ENCODE measurements around the gene SMTN.

Gene SMTN

DNA sequence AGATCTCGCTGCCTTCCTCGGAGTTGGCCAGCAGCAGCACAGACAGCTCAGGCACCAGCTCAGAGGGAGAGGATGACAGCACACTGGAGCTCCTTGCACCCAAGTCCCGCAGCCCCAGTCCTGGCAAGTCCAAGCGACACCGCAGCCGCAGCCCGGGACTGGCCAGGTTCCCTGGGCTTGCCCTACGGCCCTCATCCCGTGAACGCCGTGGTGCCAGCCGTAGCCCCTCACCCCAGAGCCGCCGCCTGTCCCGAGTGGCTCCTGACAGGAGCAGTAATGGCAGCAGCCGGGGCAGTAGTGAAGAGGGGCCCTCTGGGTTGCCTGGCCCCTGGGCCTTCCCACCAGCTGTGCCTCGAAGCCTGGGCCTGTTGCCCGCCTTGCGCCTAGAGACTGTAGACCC, 52.8 kb downstream of the SMTN start:
- no peak for DNase-seq

DNA sequence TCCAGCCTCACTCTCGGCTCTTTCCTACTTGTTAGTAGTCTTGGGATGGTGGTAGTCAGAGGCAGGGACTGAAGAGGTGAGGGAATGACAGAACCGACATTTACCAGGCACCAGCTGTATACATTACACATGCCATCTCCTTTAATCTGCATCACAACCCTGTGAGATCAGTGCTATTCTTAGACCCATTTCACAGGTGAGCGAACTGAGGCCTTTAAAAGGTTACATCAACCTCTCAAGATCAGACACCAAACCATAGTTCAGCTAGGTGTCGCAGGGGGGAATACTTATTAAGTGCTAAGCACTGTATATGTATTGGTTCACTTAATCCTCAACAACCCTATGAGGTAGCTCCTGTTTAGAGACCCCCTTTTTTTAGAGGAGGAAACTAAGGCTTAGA, 53.6 kb downstream of the SMTN start:
- DNase-seq: no peak

DNA sequence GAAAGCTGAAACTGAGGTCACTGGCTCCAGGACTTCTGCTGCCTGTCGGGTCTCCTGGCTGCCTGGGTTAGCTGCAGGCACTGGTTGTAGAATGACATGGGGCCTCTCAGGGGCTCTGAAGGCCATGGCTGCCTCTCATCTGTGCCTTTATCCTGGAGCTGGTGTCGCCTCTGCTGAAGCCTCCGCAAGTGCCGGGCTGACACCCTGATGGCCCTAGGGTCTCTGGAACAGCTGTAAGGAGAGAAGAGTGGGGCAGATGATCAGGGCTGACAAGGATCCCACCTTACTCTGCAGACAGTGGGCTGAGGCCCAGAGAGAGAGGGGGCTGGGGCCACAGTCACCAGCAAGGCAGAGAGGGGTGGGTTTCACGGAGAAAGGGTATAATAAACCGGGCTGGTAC, 54.6 kb downstream of the SMTN start:
- no peak for DNase-seq

DNA sequence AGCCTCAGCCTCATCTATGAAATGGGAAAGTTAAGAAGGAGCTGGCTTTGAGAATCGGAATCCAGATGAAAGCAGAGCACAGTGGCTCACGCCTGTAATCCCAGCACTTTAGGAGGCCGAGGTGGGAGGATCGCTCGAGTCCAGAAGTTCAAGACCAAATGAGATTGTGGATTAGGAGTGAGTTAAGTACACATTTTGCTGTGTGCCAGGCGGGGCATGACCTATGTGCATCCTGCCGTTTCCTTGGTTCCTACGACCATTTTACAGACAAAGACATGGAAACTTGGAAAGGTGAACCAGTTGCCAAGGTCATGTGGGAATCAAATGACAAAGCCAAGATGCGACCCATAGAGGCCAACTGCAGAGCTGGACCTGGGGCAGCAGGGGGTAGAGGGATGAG, 55.0 kb downstream of the SMTN start:
- no peak for DNase-seq

- no peak for DNase-seq
These were observed 55.6 kb downstream of the SMTN start for GRCh38 chr22:31136711-31137110.

DNA sequence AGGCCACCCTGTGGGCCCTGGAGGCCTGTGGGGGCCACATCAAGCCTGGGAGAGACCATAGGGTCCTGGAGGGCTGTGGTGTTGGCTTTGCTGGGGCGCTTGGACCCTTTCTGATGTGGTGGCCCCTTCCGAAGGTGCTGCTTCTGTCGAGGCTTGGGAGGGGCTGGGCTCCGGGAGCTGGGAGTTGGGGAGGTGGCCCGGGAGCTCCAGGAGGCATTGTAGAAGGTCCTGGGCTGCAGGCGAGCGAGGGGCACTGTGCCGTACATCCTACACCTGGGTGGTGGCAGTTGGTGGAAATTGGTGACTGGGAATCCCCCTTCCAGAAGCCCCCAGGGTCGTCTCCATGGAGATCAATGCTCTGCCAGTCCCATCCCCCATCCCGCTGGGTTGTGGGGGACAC, 56.6 kb downstream of the SMTN start:
- DNase-seq: no peak

- no peak for DNase-seq
These were observed 57.0 kb downstream of the SMTN start for GRCh38 chr22:31138126-31138525.

DNA sequence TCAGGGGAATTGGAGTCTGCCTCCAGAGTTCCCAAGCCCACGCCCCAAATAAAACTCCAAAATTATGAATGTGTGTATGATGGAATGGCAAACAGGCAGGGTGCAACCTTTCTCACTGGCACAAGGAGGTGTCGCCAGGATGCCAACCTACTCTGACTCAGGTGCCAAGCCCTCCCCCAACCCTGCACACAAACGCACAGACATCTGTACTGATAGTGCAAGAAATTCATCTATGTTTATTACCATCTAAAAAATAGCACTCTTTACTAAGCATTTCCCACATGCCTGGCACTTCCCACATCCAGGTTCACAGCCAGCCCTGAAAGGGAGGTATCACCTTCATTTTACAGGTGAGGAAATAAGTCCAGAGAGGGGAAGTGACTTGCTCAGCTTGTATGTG, 57.9 kb downstream of the SMTN start:
- DNase-seq: no peak

GRCh38 chr22:31139866-31140716, 59.0 kb downstream of the SMTN start, which contains the start of gene PLA2G3:
Gene PLA2G3, minus strand, starts transcription at chr22:31140508. Its CDS starts 154 bp downstream, at chr22:31140354.
- no peak for DNase-seq

DNA sequence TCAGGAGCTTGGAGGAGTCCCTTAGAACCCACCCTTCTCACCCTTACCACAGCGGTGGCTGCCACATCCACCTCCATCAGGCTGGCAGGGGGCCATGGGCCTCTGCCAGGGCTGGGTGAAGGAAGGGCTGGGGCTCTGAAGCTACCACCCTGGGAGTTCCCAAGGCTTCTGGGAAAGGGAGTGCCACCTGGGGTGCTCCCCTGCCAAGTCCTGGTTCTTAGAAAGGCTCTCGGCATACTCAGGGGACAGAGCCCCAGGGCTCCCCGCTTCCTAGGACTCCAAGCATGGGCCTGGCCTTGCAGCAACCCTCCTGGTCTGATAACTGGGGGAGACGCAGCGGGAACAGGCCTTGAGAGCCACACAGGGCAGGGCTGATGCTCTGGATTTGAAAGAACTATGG, 59.6 kb downstream of the SMTN start:
- DNase-seq: no peak

- DNase-seq: no peak
These were observed 60.4 kb downstream of the SMTN start for GRCh38 chr22:31141551-31141950.

DNA sequence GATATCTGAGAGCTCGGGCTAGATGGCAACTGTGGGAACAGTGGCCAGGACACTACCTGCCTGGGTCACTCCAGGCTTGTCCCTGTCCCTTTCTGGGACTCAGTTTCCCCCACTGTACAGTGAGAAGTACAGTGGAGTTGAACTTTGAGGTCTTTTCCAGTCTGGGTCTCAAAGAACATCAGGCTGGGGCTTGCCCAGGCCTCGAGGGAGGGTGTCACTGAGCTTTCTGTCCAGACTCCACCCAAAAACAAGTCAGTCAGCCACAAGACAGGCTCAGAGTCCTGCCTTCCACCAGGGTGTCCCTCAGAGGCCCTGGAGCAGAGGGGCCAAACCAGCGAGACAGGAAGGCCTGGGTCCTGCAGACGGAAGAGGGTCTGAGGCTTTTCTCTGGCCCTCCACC, 61.2 kb downstream of the SMTN start:
- DNase-seq: no peak

DNA sequence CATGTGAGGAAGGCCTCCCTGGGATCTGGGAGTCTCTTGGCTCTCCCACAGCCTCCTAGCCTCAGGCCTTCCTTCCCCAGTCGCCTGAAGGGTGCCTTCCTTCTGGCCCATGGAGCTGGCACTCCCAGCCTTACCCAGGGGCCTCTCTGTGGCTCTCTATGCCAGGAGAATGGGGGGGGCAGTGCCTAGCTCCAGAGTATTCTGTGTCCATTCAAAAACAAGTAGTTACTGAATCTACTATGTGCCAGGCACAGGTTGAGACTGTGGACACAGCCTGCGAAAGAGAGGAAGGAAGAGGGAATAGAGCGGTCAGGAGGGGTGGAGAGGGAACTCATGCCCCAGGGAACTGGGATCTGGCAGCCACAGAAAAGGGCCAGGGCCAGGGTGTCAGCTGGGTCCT, 61.9 kb downstream of the SMTN start:
- DNase-seq: no peak

DNA sequence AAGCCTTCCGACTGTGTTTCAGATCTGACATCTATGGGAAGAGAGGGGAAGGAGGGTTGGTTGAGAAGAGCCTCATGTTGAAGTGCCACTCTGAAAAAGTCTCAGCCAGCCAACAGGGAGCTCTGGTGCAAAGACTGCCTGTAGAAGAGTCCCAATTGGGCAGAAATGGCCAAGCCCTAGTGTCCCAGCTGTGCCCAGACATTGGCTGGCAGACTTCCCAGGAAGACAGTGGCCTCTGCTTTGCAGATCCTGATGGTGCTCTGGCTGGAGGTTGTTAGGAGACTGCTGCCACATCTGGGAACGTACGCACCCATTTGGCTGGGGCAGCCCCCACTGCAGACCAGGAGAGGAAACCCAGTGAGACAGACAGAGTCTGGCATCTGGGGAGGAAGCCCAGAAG, 62.4 kb downstream of the SMTN start:
- no peak for DNase-seq

DNA sequence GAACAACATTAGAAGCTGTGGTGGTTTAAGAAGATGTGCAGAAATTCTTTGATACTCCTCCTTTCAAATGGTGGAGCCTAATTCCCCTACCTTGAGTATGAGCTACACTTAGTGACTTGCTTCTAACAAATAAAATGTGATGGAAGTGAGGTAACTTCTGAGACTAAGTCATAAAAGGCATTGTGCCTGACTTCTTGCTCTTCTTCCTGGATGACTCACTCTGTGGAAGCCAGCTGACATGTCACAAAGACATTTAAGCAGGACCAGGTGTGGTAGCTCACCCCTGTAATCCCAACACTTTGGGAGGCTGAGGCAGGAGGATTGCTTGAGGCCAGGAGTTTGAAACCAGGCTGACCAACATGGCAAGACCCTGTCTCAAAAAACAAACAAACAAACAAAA, 63.1 kb downstream of the SMTN start:
- DNase-seq: no peak

- DNase-seq: no peak
These were observed 67.4 kb downstream of the SMTN start for GRCh38 chr22:31148488-31148887.

DNA sequence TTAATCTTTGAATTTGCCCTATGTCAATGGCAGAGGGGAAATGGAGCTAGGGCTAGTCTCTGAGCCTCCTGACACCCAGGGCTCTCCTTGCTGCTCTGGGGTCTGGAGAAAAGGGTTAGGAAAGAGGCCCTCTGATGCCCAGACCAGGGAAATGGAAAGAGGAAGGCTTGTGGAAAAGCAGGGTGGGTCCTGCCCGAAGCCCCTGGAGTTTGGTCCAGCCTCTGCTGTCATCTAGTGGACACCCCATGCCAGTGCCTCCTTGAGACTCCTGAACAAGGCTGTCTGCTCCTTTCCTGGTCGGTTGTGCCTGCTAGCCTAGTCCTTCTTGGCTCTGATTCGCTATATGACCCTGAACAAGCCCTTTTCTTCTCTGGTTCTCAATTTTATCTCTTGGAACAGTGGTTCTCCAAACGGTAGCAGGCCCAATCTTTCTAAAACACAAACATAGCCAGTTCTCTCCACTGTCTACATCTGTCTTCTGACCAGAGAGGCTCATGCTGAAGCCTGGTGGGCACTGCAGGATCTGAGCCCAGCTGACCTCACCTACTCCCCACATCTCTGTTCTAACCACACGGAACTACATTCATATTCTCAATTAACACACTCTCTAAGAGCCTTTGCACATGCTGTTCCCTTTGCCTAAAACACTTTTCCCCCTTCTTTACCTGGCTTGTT, 68.0 kb downstream of the SMTN start:
- DNase-seq: peak; percentile 63

GRCh38 chr22:31150615-31151014, 69.5 kb downstream of the SMTN start:
- DNase-seq: no peak

- DNase-seq: no peak
These were observed 70.8 kb downstream of the SMTN start for GRCh38 chr22:31151872-31152271.

DNA sequence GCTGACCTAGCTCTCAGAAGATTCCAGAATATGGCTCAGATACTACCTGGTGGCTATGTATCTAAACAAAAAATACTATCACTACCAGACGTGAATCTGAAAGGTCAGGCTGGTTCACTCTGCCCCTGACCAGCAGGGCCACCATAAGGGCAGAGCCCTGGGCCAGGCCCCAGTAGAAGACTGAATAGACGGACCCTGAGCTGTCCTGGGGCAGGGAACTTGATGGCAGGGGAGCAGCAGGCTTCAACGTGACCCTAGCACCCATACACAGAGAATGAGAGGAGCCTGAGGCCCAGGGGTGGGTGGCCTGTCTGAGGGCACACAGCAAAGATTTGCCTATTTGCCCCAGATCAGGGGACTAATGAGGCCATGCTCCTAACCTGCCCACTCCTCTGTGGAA, 72.2 kb downstream of the SMTN start:
- no peak for DNase-seq
